Stimulated activated naive CD4-positive, alpha-beta T cell (primary cell): ENCODE results near the gene RPL13.

Source experiments
- DNase-seq, 6 experiments: peaks; one replicate each; lab custom pipeline; 2025; lab: John Stamatoyannopoulos, UW

The RPL13 gene

GRCh38 chr16:89545044-89545830, 15.2 kb upstream of the RPL13 start:
- no peak for DNase-seq

- no peak for DNase-seq
Measured at GRCh38 chr16:89545831-89546574, 14.5 kb upstream of the RPL13 start.

- no peak for DNase-seq
Measured at GRCh38 chr16:89546781-89547180, 13.7 kb upstream of the RPL13 start.

GRCh38 chr16:89547291-89547690, 13.2 kb upstream of the RPL13 start:
- no peak for DNase-seq

- DNase-seq: no peak
Measured at GRCh38 chr16:89547860-89548259, 12.6 kb upstream of the RPL13 start.

GRCh38 chr16:89548344-89549006, 12.0 kb upstream of the RPL13 start:
- peak in 2 of 6 experiments; percentile 51 to 63 for DNase-seq

- DNase-seq: peak in 4 of 6 experiments; percentile 13 to 63 (median 58)
Measured at GRCh38 chr16:89549007-89549700, 11.3 kb upstream of the RPL13 start.

- no peak for DNase-seq
Measured at GRCh38 chr16:89550421-89551007, 10.0 kb upstream of the RPL13 start.

- no peak for DNase-seq
Measured at GRCh38 chr16:89552329-89552728, 8.2 kb upstream of the RPL13 start.

- DNase-seq: no peak
Measured at GRCh38 chr16:89552913-89553312, 7.6 kb upstream of the RPL13 start.

- no peak for DNase-seq
Measured at GRCh38 chr16:89553733-89554132, 6.7 kb upstream of the RPL13 start.

GRCh38 chr16:89554343-89554742, 6.1 kb upstream of the RPL13 start:
- DNase-seq: no peak

GRCh38 chr16:89555265-89555664, 5.2 kb upstream of the RPL13 start:
- no peak for DNase-seq

GRCh38 chr16:89555780-89556179, 4.7 kb upstream of the RPL13 start:
- DNase-seq: no peak

- peak; percentile 35 to 76 (median 69) for DNase-seq
Measured at GRCh38 chr16:89556750-89557689, 3.5 kb upstream of the RPL13 start.

- DNase-seq: no peak
Measured at GRCh38 chr16:89557690-89558490, 2.6 kb upstream of the RPL13 start.

GRCh38 chr16:89561142-89561883, 831 bp downstream of the RPL13 start:
- no peak for DNase-seq

GRCh38 chr16:89561884-89562599, 1.6 kb downstream of the RPL13 start:
- DNase-seq: peak in 1 of 6 experiments; percentile 44
